Measurements from ENCODE around the gene GPR12.

The GPR12 gene

GRCh38 chr13:26718146-26718545, 42.4 kb downstream of the GPR12 start:
- peaks cover 0 to 4% (median 0%) of the 10 kb centered on the region in 5 experiments for H3K9me3 ChIP-seq (ENCODE audit: control extremely low read depth in 1 of 5, control insufficient read depth in 4 of 5, insufficient read depth in 2 of 5, low read depth in 1 of 5, low read length in 4 of 5)

GRCh38 chr13:26716984-26717383, 43.6 kb downstream of the GPR12 start:
- Histone ChIP-seq H3K27ac (ENCODE audit: insufficient read depth in 1 of 2, low read depth in 1 of 2, low read length in 2 of 2, poor library complexity in 1 of 2, severe bottlenecking in 2 of 2) (no peak overlapping the region), H3K4me1 (ENCODE audit: control extremely low read depth in 1 of 4, control insufficient read depth in 4 of 4, insufficient read depth in 4 of 4, low read length in 3 of 4) (peaks cover 17 to 39% (median 31%) of the 10 kb centered on the region in 4 experiments), H3K36me3 (ENCODE audit: control insufficient read depth in 4 of 4, insufficient read depth in 4 of 4, low read length in 3 of 4) (no peaks in the 10 kb centered on the region), H3K27me3 (replicated peaks in 2 of 5; ENCODE audit: control insufficient read depth in 4 of 5, insufficient read depth in 5 of 5, low read length in 4 of 5) (no peaks in the 10 kb centered on the region), H3K4me3 (ENCODE audit: control insufficient read depth in 1 of 7, extremely low read depth in 1 of 7, insufficient read depth in 4 of 7, low read depth in 2 of 7, low read length in 6 of 7) (no peak overlapping the region), H3K9me3 (ENCODE audit: control extremely low read depth in 1 of 5, control insufficient read depth in 4 of 5, insufficient read depth in 2 of 5, low read depth in 1 of 5, low read length in 4 of 5) (peaks cover 0 to 9% (median 0%) of the 10 kb centered on the region in 5 experiments)
- WGBS (ENCODE audit: insufficient coverage) = 100% methylated on average over 2 of the region's 3 CpGs
- CTCF ChIA-PET = interaction anchor here (1.9 to 7.2 kb wide), 2 partner anchors 10 to 18 kb away, joined by 9 to 94 read pairs; no protein-coding TSS in a partner anchor
- no peak for DNase-seq
- POLR2A ChIA-PET = no interaction called here

More at GRCh38 chr13:26718146-26718545, 42.4 kb downstream of the GPR12 start:
- ChIA-PET POLR2A (no interaction called here), CTCF (interaction anchor here (0.6 to 7.2 kb wide), 8 partner anchors 11 to 212 kb away, joined by 3 to 94 read pairs (median 6); no protein-coding TSS in a partner anchor)
- Histone ChIP-seq H3K27me3 (replicated peaks in 2 of 5; ENCODE audit: control insufficient read depth in 4 of 5, insufficient read depth in 5 of 5, low read length in 4 of 5) (no peaks in the 10 kb centered on the region), H3K27ac (ENCODE audit: insufficient read depth in 1 of 2, low read depth in 1 of 2, low read length in 2 of 2, poor library complexity in 1 of 2, severe bottlenecking in 2 of 2) (no peak overlapping the region), H3K36me3 (ENCODE audit: control insufficient read depth in 4 of 4, insufficient read depth in 4 of 4, low read length in 3 of 4) (no peaks in the 10 kb centered on the region), H3K4me1 (ENCODE audit: control extremely low read depth in 1 of 4, control insufficient read depth in 4 of 4, insufficient read depth in 4 of 4, low read length in 3 of 4) (peaks cover 24 to 49% (median 42%) of the 10 kb centered on the region in 4 experiments), H3K4me3 (ENCODE audit: control insufficient read depth in 1 of 7, extremely low read depth in 1 of 7, insufficient read depth in 4 of 7, low read depth in 2 of 7, low read length in 6 of 7) (no peak overlapping the region)
- 45% methylated on average over 2 of the region's 8 CpGs for WGBS (ENCODE audit: insufficient coverage)
- DNase-seq = no peak

GRCh38 chr13:26713341-26713740, 47.2 kb downstream of the GPR12 start:
- Histone ChIP-seq H3K9me3 (ENCODE audit: control extremely low read depth in 1 of 5, control insufficient read depth in 4 of 5, insufficient read depth in 2 of 5, low read depth in 1 of 5, low read length in 4 of 5) (peaks cover 0 to 9% (median 0%) of the 10 kb centered on the region in 5 experiments), H3K27me3 (replicated peaks in 2 of 5; ENCODE audit: control insufficient read depth in 4 of 5, insufficient read depth in 5 of 5, low read length in 4 of 5) (no peaks in the 10 kb centered on the region), H3K4me3 (ENCODE audit: control insufficient read depth in 1 of 7, extremely low read depth in 1 of 7, insufficient read depth in 4 of 7, low read depth in 2 of 7, low read length in 6 of 7) (no peak overlapping the region), H3K27ac (ENCODE audit: insufficient read depth in 1 of 2, low read depth in 1 of 2, low read length in 2 of 2, poor library complexity in 1 of 2, severe bottlenecking in 2 of 2) (no peak overlapping the region), H3K4me1 (ENCODE audit: control extremely low read depth in 1 of 4, control insufficient read depth in 4 of 4, insufficient read depth in 4 of 4, low read length in 3 of 4) (peaks cover 0 to 3% (median 2%) of the 10 kb centered on the region in 4 experiments), H3K36me3 (ENCODE audit: control insufficient read depth in 4 of 4, insufficient read depth in 4 of 4, low read length in 3 of 4) (no peaks in the 10 kb centered on the region)
- no peak for DNase-seq
- POLR2A ChIA-PET = no interaction called here
- CTCF ChIA-PET = interaction anchor here (1.0 to 1.9 kb wide), 4 partner anchors 11 to 73 kb away, joined by 3 to 5 read pairs (median 4); no protein-coding TSS in a partner anchor
- WGBS (ENCODE audit: insufficient coverage) = 88% methylated on average over 1 of the region's 1 CpG

GRCh38 chr13:26711211-26711610, 49.4 kb downstream of the GPR12 start:
- Histone ChIP-seq H3K4me3 (ENCODE audit: control insufficient read depth in 1 of 7, extremely low read depth in 1 of 7, insufficient read depth in 4 of 7, low read depth in 2 of 7, low read length in 6 of 7) (no peak overlapping the region), H3K27me3 (replicated peaks in 2 of 5; ENCODE audit: control insufficient read depth in 4 of 5, insufficient read depth in 5 of 5, low read length in 4 of 5) (no peaks in the 10 kb centered on the region), H3K4me1 (ENCODE audit: control extremely low read depth in 1 of 4, control insufficient read depth in 4 of 4, insufficient read depth in 4 of 4, low read length in 3 of 4) (no peaks in the 10 kb centered on the region), H3K9me3 (ENCODE audit: control extremely low read depth in 1 of 5, control insufficient read depth in 4 of 5, insufficient read depth in 2 of 5, low read depth in 1 of 5, low read length in 4 of 5) (peaks cover 0 to 9% (median 0%) of the 10 kb centered on the region in 5 experiments), H3K27ac (ENCODE audit: insufficient read depth in 1 of 2, low read depth in 1 of 2, low read length in 2 of 2, poor library complexity in 1 of 2, severe bottlenecking in 2 of 2) (no peak overlapping the region), H3K36me3 (ENCODE audit: control insufficient read depth in 4 of 4, insufficient read depth in 4 of 4, low read length in 3 of 4) (no peaks in the 10 kb centered on the region)
- CTCF ChIA-PET = interaction anchor here (0.9 to 10.9 kb wide), 4 partner anchors 8 to 219 kb away, joined by 3 to 94 read pairs (median 48); no protein-coding TSS in a partner anchor
- POLR2A ChIA-PET = no interaction called here
- 83% methylated on average over 1 of the region's 4 CpGs for WGBS (ENCODE audit: insufficient coverage)
- DNase-seq = no peak

GRCh38 chr13:26710166-26710565, 50.4 kb downstream of the GPR12 start:
- CTCF ChIA-PET = interaction anchor here (0.6 to 10.9 kb wide), 6 partner anchors 9 to 220 kb away, joined by 3 to 94 read pairs (median 5); no protein-coding TSS in a partner anchor

GRCh38 chr13:26709461-26709860, 51.1 kb downstream of the GPR12 start:
- 96% methylated on average over 4 of the region's 7 CpGs for WGBS (ENCODE audit: insufficient coverage)
- no peaks in the 10 kb centered on the region for H3K4me1 ChIP-seq (ENCODE audit: control extremely low read depth in 1 of 4, control insufficient read depth in 4 of 4, insufficient read depth in 4 of 4, low read length in 3 of 4)
- POLR2A ChIA-PET = no interaction called here
- no peaks in the 10 kb centered on the region for H3K27me3 ChIP-seq (replicated peaks in 2 of 5; ENCODE audit: control insufficient read depth in 4 of 5, insufficient read depth in 5 of 5, low read length in 4 of 5)
- H3K9me3 ChIP-seq (ENCODE audit: control extremely low read depth in 1 of 5, control insufficient read depth in 4 of 5, insufficient read depth in 2 of 5, low read depth in 1 of 5, low read length in 4 of 5) = peaks cover 0 to 9% (median 0%) of the 10 kb centered on the region in 5 experiments
- H3K4me3 ChIP-seq (ENCODE audit: control insufficient read depth in 1 of 7, extremely low read depth in 1 of 7, insufficient read depth in 4 of 7, low read depth in 2 of 7, low read length in 6 of 7) = no peak overlapping the region
- H3K36me3 ChIP-seq (ENCODE audit: control insufficient read depth in 4 of 4, insufficient read depth in 4 of 4, low read length in 3 of 4) = no peaks in the 10 kb centered on the region
- no peak for DNase-seq
- CTCF ChIA-PET = interaction anchor here (0.9 to 10.9 kb wide), 5 partner anchors 10 to 222 kb away, joined by 3 to 94 read pairs (median 4); no protein-coding TSS in a partner anchor
- H3K27ac ChIP-seq (ENCODE audit: insufficient read depth in 1 of 2, low read depth in 1 of 2, low read length in 2 of 2, poor library complexity in 1 of 2, severe bottlenecking in 2 of 2) = no peak overlapping the region

More at GRCh38 chr13:26710166-26710565, 50.4 kb downstream of the GPR12 start:
- H3K9me3 ChIP-seq (ENCODE audit: control extremely low read depth in 1 of 5, control insufficient read depth in 4 of 5, insufficient read depth in 2 of 5, low read depth in 1 of 5, low read length in 4 of 5) = peaks cover 0 to 9% (median 0%) of the 10 kb centered on the region in 5 experiments
- WGBS (ENCODE audit: insufficient coverage) = 79% methylated on average over 12 of the region's 13 CpGs
- DNase-seq = no peak
- no peak overlapping the region for H3K27ac ChIP-seq (ENCODE audit: insufficient read depth in 1 of 2, low read depth in 1 of 2, low read length in 2 of 2, poor library complexity in 1 of 2, severe bottlenecking in 2 of 2)
- no peaks in the 10 kb centered on the region for H3K27me3 ChIP-seq (replicated peaks in 2 of 5; ENCODE audit: control insufficient read depth in 4 of 5, insufficient read depth in 5 of 5, low read length in 4 of 5)
- no peak overlapping the region for H3K4me3 ChIP-seq (ENCODE audit: control insufficient read depth in 1 of 7, extremely low read depth in 1 of 7, insufficient read depth in 4 of 7, low read depth in 2 of 7, low read length in 6 of 7)
- POLR2A ChIA-PET = no interaction called here
- H3K36me3 ChIP-seq (ENCODE audit: control insufficient read depth in 4 of 4, insufficient read depth in 4 of 4, low read length in 3 of 4) = no peaks in the 10 kb centered on the region
- H3K4me1 ChIP-seq (ENCODE audit: control extremely low read depth in 1 of 4, control insufficient read depth in 4 of 4, insufficient read depth in 4 of 4, low read length in 3 of 4) = no peaks in the 10 kb centered on the region

- no peaks in the 10 kb centered on the region for H3K36me3 ChIP-seq (ENCODE audit: control insufficient read depth in 4 of 4, insufficient read depth in 4 of 4, low read length in 3 of 4)
- H3K4me3 ChIP-seq (ENCODE audit: control insufficient read depth in 1 of 7, extremely low read depth in 1 of 7, insufficient read depth in 4 of 7, low read depth in 2 of 7, low read length in 6 of 7) = no peak overlapping the region
- DNase-seq = no peak
- POLR2A ChIA-PET = no interaction called here
- H3K27me3 ChIP-seq (replicated peaks in 2 of 5; ENCODE audit: control insufficient read depth in 4 of 5, insufficient read depth in 5 of 5, low read length in 4 of 5) = no peaks in the 10 kb centered on the region
- CTCF ChIA-PET = interaction anchor here (1.0 to 10.9 kb wide), 8 partner anchors 11 to 304 kb away, joined by 3 to 94 read pairs (median 14); no protein-coding TSS in a partner anchor
- H3K4me1 ChIP-seq (ENCODE audit: control extremely low read depth in 1 of 4, control insufficient read depth in 4 of 4, insufficient read depth in 4 of 4, low read length in 3 of 4) = no peaks in the 10 kb centered on the region
- no peak overlapping the region for H3K27ac ChIP-seq (ENCODE audit: insufficient read depth in 1 of 2, low read depth in 1 of 2, low read length in 2 of 2, poor library complexity in 1 of 2, severe bottlenecking in 2 of 2)
- H3K9me3 ChIP-seq (ENCODE audit: control extremely low read depth in 1 of 5, control insufficient read depth in 4 of 5, insufficient read depth in 2 of 5, low read depth in 1 of 5, low read length in 4 of 5) = peaks cover 0 to 5% (median 0%) of the 10 kb centered on the region in 5 experiments
- 88% methylated on average over 4 of the region's 6 CpGs for WGBS (ENCODE audit: insufficient coverage)
These were observed 52.6 kb downstream of the GPR12 start for GRCh38 chr13:26708007-26708297.
